Measurements from ENCODE around the gene SLC5A11. TPM values are rescaled to one million over a fixed set of nuclear protein-coding genes. Genes with fewer than 3 reads are reported as not detected.
"Not testable (repeated sequence)": the region's sequence is repeated elsewhere in the genome, so short reads cannot be mapped to it uniquely, and the experiment has no call there.

Gene SLC5A11
- polyA plus RNA-seq, 4 donors = 3.0 to 6.5 (median 5.5) TPM

- DNase-seq (ENCODE audit: low read depth in 4 of 4, low spot score in 3 of 4) = no peak
Measured at GRCh38 chr16:24834459-24835335, 11.1 kb upstream of the SLC5A11 start.

DNA sequence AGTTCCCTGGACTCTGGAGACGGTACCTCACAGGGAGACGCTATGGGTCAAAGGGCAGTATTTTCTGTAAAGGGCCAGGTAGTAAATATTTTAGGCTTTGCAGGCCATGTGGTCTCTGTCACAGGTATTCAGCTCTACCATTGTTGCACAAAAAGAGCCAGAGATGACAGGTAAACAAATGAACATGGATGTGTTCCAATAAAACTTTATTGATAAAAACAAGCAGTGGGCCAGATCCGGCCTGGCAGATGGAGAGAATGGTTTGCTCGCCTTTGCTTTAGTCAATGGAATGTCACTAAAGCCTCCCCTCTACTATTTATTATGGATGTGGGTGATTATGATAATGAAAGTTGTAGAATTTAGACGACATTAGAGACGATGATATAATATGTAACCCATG lies 8.9 kb upstream of the SLC5A11 start:
- no peak for DNase-seq (ENCODE audit: low read depth in 4 of 4, low spot score in 3 of 4)

DNA sequence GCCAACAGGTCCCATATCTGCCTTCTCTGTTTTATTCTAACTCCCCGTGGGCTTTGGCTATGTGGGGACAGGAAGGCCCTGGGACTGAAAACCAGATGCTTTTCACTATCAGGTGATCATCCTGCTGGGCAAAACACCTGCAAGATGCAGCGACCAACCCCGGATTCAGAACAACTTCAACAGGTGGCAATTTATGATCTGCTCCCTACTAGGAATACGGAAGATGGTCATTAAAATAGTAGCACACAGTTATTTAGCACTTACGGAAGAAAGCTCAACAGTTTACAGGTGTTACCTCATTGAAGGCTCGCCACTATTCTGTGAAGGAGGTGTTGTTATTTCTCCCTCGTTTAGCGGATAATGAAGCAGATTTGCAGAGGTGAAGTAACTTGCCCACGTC lies 7.8 kb upstream of the SLC5A11 start:
- DNase-seq (ENCODE audit: low read depth in 4 of 4, low spot score in 3 of 4) = no peak

DNA sequence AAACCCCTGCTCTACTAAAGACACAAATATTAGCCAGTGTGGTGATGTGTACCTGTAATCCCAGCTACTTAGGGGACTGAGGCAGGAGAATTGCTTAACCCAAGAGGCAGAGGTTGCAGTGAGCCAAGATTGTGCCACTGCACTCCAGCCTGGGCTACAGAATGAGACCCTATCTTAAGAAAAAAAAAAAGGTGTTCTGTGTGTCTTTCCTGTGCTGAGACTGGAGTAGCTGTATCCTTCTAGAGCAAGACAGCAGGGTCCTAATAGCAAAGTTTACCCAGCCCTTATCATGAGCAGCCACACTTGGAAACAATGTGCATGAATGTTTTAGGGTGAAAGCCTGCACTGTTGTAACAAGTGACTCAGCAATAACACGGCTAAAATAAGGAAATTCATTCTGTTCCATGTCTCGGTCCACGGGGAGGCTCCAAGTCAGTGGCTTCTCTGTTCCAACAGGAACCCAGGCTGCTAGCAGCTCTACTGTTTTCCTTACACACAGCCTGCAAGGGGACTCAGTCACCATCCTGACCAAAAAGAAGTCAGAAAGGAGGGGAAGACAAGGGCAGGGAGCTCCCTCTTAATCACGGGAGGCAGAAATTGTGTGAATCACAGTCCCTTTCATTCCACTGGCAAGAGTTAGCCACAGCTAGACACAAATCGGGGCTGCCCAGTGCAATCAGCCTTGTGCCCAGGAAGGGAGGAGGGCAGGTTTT lies 7.1 kb upstream of the SLC5A11 start:
- no peak for DNase-seq (ENCODE audit: low read depth in 4 of 4, low spot score in 3 of 4)

GRCh38 chr16:24839347-24839972 lies 6.3 kb upstream of the SLC5A11 start:
- DNase-seq (ENCODE audit: low read depth in 4 of 4, low spot score in 3 of 4) = no peak

DNA sequence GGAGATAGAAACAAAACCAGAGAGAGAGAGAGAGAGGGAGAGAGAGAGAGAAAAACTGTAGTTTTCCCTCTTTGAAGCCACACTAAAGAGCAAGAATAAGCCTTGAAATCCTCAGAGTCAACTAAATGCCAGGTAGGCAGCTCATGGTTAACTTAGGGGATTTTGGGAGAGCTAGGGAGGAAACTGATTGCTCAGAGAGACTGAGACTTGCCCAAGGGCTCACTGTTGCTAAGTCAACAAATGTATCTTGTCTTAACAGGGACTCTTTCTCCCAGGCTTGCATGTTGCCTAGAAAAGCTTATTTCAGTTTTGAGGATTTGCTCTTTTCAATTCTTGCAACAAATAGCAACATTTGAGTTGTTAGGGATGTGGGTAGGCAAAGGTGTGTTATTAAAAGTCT lies 4.5 kb upstream of the SLC5A11 start:
- DNase-seq (ENCODE audit: low read depth in 4 of 4, low spot score in 3 of 4) = no peak

DNA sequence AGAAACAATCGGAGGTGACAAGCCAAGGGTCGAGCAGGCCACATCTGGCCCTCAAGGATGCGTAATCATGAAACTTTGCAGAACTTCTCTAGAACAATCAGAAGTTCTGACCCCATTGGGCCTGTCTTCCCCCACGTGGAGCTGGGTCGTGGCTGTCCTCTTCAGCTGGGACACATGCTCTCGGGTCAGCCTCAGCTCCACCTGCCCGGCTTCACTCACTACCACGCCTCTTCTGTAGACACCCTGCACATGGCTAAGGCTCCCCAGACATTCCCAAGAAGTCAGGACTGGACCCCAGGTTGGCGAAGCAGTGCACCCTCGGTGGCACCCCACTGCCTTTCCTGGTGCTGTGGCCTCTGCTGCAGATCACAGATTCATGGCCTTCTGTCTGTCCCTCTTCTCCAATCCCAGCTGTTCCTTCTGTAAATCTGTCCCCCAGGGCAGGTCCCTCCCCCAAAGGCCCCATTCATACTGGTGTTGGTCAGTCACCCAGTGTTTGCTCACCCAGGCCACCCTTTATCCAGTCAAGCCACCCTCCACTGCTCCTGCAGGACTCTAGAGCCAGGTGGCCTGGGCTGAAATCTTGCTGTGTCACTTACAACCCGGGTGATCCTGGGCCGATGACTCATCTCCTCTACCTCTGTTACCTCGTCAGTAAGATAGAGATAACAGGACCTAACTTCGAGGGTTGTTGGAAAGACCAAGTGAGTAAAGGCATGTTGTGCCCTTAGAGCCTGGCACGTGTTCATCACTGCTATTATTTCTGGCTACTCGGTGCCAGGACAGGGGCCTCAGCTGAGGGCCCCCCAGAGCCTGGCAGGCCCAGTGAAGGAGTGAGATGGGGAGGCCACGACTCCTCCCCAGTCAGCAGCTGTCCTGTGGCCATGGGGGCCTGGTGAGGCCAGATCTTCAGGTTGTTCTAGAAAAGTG lies 1.4 kb upstream of the SLC5A11 start:
- no peak for DNase-seq (ENCODE audit: low read depth in 4 of 4, low spot score in 3 of 4)

DNA sequence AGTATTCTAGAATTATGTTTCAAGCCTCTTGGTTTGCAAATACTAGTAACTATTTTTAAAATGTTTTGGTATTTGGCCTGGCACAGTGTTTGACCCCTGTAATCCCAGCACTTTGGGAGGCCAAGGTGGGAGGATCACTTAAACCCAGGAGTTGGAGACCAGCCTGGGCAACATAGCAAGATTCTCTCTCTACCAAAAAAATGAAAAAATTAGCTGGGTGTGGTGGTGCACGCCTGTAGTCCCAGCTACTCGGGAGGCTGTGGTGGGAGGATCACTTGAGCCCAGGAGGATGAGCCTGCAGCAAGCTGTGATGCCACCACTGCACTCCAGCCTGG lies 765 bp upstream of the SLC5A11 start:
- DNase-seq (ENCODE audit: low read depth in 4 of 4, low spot score in 3 of 4) = not testable (repeated sequence)

- no peak for DNase-seq (ENCODE audit: low read depth in 4 of 4, low spot score in 3 of 4)
Measured at GRCh38 chr16:24846548-24847357, 990 bp downstream of the SLC5A11 start.

GRCh38 chr16:24847358-24847664 lies 1.5 kb downstream of the SLC5A11 start:
- no peak for DNase-seq (ENCODE audit: low read depth in 4 of 4, low spot score in 3 of 4)

DNA sequence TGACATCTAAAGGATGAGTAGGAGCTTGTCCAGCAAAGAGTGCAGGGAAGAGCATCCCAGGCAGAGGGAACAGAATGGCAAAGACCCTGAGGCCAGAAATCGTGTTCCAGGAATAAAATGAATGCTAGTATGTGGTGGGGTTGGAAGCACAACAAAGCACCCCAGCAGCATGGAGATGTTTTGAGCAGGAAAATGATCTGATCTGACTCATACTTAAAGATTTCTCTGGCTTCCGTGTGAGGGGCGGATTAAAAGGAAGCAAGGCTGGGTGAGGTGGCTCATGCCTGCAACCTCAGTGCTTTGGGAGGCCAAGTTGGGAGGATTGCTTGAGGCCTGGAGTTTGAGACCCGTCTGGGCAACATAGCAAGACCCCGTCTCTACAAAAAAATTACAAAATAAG lies 2.3 kb downstream of the SLC5A11 start:
- no peak for DNase-seq (ENCODE audit: low read depth in 4 of 4, low spot score in 3 of 4)

GRCh38 chr16:24849641-24850040 lies 3.9 kb downstream of the SLC5A11 start:
- DNase-seq (ENCODE audit: low read depth in 4 of 4, low spot score in 3 of 4) = no peak

DNA sequence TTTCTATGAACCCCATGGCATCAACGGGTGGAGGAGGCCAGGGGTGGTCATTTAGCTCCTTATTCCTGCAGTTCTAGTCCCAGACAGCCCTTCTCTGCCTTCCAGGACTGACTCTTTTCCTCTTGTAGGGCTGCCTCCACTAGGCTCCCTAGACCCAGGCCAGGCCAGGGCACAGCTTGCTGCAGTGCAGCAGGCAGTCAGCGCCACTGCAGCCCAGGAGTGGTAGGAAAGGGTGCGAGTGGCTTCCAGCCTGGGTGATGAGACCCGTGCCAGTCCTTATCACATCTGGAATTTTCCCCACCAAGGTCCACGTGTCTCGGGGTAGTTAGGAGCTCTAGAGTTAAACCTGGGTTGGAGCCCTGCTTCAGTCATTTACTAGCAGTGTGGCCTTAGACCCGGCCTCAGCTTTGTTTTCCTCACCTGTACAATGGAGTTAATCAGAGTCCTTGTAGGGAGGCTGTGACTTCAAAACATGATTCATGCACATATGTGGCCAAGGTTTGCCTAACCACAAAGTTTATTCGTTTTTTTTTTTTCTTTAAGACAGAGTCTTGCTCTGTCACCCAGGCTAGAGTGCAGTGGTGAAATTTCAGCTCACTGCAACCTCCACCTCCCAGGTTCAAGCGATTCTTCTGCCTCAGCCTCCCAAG lies 4.7 kb downstream of the SLC5A11 start:
- DNase-seq (ENCODE audit: low read depth in 4 of 4, low spot score in 3 of 4) = no peak

GRCh38 chr16:24851700-24852099 lies 5.9 kb downstream of the SLC5A11 start:
- no peak for DNase-seq (ENCODE audit: low read depth in 4 of 4, low spot score in 3 of 4)

GRCh38 chr16:24852281-24852721 lies 6.5 kb downstream of the SLC5A11 start:
- no peak for DNase-seq (ENCODE audit: low read depth in 4 of 4, low spot score in 3 of 4)

GRCh38 chr16:24853169-24853824 lies 7.5 kb downstream of the SLC5A11 start:
- DNase-seq (ENCODE audit: low read depth in 4 of 4, low spot score in 3 of 4) = no peak

- no peak for DNase-seq (ENCODE audit: low read depth in 4 of 4, low spot score in 3 of 4)
Measured at GRCh38 chr16:24853830-24854229, 8.1 kb downstream of the SLC5A11 start.

DNA sequence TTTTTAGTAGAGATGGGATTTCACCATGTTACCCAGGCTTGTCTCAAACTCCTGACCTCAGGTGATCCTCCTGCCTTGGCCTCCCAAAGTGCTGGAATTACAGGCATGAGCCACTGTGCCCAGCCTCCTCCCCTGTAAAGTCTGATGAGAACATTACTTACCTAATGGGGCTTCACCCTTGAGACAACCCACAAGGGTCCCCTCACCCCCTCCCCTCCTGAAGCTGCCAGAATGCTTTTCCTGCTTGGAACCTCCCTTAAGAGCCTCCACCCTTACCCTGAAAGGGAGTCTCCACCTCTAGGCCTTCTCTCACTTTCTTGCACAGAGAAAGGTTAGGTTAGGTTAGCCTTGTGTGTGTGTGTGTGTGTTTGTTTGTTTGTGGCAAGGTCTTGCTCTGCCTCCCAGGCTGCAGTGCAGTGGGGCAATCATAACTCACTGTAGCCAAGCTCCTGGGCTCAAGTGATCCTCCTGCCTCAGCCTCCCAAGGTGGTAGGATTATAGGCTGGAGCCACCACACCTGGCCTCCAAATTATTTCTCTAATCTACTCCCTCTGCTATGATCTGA lies 8.9 kb downstream of the SLC5A11 start:
- no peak for DNase-seq (ENCODE audit: low read depth in 4 of 4, low spot score in 3 of 4)

DNA sequence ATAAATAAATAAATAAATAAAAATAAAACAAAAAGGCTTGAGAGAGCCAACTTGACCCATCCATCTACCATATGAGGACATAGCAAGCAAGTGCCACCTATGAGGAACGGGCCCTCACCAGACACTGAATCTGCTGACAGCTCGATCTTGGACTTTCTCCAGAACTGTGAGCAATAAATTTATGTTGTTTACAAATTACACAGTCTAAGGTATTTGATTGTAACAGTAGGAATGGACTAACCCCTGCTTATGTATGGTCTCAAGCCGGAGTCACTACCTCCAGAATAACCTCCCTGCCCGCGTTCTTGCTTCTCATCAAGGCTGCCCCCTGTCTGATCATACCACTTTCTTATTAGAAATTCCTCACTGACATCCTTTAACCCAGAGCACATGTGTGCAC lies 9.9 kb downstream of the SLC5A11 start:
- DNase-seq (ENCODE audit: low read depth in 4 of 4, low spot score in 3 of 4) = no peak

Measured in right renal pelvis (tissue), 4 donors.